ENCODE data around the gene JMJD1C. TPM values are rescaled to one million over a fixed set of nuclear protein-coding genes. Genes with fewer than 3 reads are reported as not detected.

Gene JMJD1C
- total and polyA plus RNA-seq, 10 of the 15 experiments (the other 5 are each of a cell fraction or from before 2014, with no cell fraction given), result 31.2 to 83.3 (median 49.5) TPM

GRCh38 chr10:63374991-63375390 lies 90.8 kb downstream of the JMJD1C start:
- H3K9ac ChIP-seq (ENCODE audit: control insufficient read depth, insufficient read depth, low read length), result no peak overlapping the region
- no peaks in the 10 kb centered on the region for H3K27me3 ChIP-seq (replicated peaks in 1 of 2; ENCODE audit: control insufficient read depth in 2 of 2, insufficient read depth in 2 of 2, low read length in 1 of 2)
- DNase-seq (ENCODE audit: low read depth, low spot score) (no peak), ATAC-seq (no peak), FAIRE-seq (no peak)
- ChIA-PET POLR2A (interaction anchor here (0.6 to 1.5 kb wide), 5 partner anchors 15 to 347 kb away, joined by 3 to 7 read pairs (median 3); no protein-coding TSS in a partner anchor), RAD21 (ENCODE audit: unreplicated experiment) (interaction anchor here (1.2 to 3.0 kb wide), 2 partner anchors 88 to 108 kb away, joined by 3 to 7 read pairs; no protein-coding TSS in a partner anchor), SMC1A (ENCODE audit: uncharacterized antibody, unreplicated experiment) (interaction anchor here (1.1 to 2.8 kb wide), 6 partner anchors 8 to 208 kb away, joined by 3 to 11 read pairs (median 4); no protein-coding TSS in a partner anchor), CTCF (interaction anchor here (1.4 kb wide), 1 partner anchor 84 kb away, joined by 3 read pairs; no protein-coding TSS in a partner anchor)
- H3K4me2 ChIP-seq (ENCODE audit: control insufficient read depth, insufficient read depth), result no peak overlapping the region
- H3K79me2 ChIP-seq (ENCODE audit: control insufficient read depth, insufficient read depth, low read length), result peaks cover 7% of the 10 kb centered on the region
- intact Hi-C loops (cut with micrococcal nuclease; ENCODE audit: unreplicated experiment), result loop anchor here (5.0 kb wide), 2 partner anchors 108 to 163 kb away; no protein-coding TSS in a partner anchor
- no peak overlapping the region for H3K4me3 ChIP-seq
- H2AFZ ChIP-seq (ENCODE audit: control insufficient read depth, low read depth, low read length), result no peak overlapping the region
- no peaks in the 10 kb centered on the region; a peak in 1 of 4 replicates for H3K36me3 ChIP-seq (ENCODE audit: control insufficient read depth in 2 of 2, insufficient read depth in 2 of 2, low read length in 1 of 2)
- 100% methylated on average over 1 of the region's 1 CpG for WGBS (ENCODE audit: insufficient coverage, insufficient replicate concordance, low lambda C conversion rate, missing lambda C conversion rate)
- peaks cover 7% of the 10 kb centered on the region for H3K4me1 ChIP-seq (ENCODE audit: control insufficient read depth, insufficient read depth, low read length)
- no peaks in the 10 kb centered on the region for H4K20me1 ChIP-seq (ENCODE audit: control insufficient read depth, insufficient read depth)
- in situ Hi-C loops (cut with MboI), result no loop called here
- H3K27ac ChIP-seq (ENCODE audit: control insufficient read depth, insufficient read depth), result no peak overlapping the region
- no peaks in the 10 kb centered on the region; the same call in 2 of the 3 replicates for H3K9me3 ChIP-seq (replicated peaks; ENCODE audit: control insufficient read depth, insufficient read depth, low read length)
- BruUV-seq (replicated peaks), result no TSS peak
- no peak for TF ChIP-seq CHD4 (IDR thresholded peaks at IDR 0.05)
- TF ChIP-seq CREB1 (IDR thresholded peaks at IDR 0.05; ENCODE audit: low read depth), result no peak
- no peak for TF ChIP-seq POU2F2 (IDR thresholded peaks at IDR 0.05; ENCODE audit: borderline replicate concordance, low read depth, low read length)
- no peak for TF ChIP-seq WRNIP1 (IDR thresholded peaks at IDR 0.05; ENCODE audit: borderline replicate concordance, low read depth, low read length)
- TF ChIP-seq NFIC (IDR thresholded peaks at IDR 0.05; ENCODE audit: low read depth, low read length), result no peak
- no peak for TF ChIP-seq DPF2 (IDR thresholded peaks at IDR 0.05)
- no peak for TF ChIP-seq SUPT20H (IDR thresholded peaks at IDR 0.05; ENCODE audit: borderline replicate concordance, control insufficient read depth, low read depth, low read length)
- TF ChIP-seq CEBPZ (IDR thresholded peaks at IDR 0.05; ENCODE audit: low read depth, low read length), result no peak
- TF ChIP-seq, protein P1, sequence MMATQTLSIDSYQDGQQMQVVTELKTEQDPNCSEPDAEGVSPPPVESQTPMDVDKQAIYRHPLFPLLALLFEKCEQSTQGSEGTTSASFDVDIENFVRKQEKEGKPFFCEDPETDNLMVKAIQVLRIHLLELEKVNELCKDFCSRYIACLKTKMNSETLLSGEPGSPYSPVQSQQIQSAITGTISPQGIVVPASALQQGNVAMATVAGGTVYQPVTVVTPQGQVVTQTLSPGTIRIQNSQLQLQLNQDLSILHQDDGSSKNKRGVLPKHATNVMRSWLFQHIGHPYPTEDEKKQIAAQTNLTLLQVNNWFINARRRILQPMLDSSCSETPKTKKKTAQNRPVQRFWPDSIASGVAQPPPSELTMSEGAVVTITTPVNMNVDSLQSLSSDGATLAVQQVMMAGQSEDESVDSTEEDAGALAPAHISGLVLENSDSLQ (IDR thresholded peaks at IDR 0.05), result no peak
- no peak for TF ChIP-seq BCLAF1 (IDR thresholded peaks at IDR 0.05)
- TF ChIP-seq, protein P2, sequence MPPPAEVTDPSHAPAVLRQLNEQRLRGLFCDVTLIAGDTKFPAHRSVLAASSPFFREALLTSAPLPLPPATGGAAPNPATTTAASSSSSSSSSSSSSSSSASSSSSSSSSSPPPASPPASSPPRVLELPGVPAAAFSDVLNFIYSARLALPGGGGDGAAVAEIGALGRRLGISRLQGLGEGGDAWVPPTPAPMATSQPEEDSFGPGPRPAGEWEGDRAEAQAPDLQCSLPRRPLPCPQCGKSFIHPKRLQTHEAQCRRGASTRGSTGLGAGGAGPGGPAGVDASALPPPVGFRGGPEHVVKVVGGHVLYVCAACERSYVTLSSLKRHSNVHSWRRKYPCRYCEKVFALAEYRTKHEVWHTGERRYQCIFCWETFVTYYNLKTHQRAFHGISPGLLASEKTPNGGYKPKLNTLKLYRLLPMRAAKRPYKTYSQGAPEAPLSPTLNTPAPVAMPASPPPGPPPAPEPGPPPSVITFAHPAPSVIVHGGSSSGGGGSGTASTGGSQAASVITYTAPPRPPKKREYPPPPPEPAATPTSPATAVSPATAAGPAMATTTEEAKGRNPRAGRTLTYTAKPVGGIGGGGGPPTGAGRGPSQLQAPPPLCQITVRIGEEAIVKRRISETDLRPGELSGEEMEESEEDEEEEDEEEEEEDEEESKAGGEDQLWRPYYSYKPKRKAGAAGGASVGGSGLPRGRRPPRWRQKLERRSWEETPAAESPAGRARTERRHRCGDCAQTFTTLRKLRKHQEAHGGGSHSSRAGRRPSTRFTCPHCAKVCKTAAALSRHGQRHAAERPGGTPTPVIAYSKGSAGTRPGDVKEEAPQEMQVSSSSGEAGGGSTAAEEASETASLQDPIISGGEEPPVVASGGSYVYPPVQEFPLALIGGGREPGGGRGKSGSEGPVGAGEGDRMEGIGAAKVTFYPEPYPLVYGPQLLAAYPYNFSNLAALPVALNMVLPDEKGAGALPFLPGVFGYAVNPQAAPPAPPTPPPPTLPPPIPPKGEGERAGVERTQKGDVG (CRISPR knock-in tag; IDR thresholded peaks at IDR 0.05), result no peak
- TF ChIP-seq EGR1 (IDR thresholded peaks at IDR 0.05; ENCODE audit: borderline replicate concordance in 1 of 2, low read depth in 2 of 2, low read length in 2 of 2), result no peak
- no peak for TF ChIP-seq BHLHE40 (IDR thresholded peaks at IDR 0.05; ENCODE audit: borderline replicate concordance in 1 of 2, low read depth in 2 of 2, low read length in 1 of 2)

Data from GM12878 (cell line).